HepG2 (cell line): ENCODE measurements around the gene SOAT2. TPM values are rescaled to one million over a fixed set of nuclear protein-coding genes. Genes with fewer than 3 reads are reported as not detected.

Experiments
- ARID2 ChIP-seq: sonication (generic); formaldehyde crosslinking; IDR thresholded peaks from 2 replicates; pipeline ENCODE4 v1.8.1; 2022; ENCODE audit warnings: mild to moderate bottlenecking, missing genetic modification reagents, borderline replicate concordance
- BRF2 ChIP-seq: sonication (generic); formaldehyde crosslinking; IDR thresholded peaks from 2 replicates; pipeline ENCODE4 v1.8.1; 2022; ENCODE audit warnings: mild to moderate bottlenecking, missing genetic modification reagents
- CBX1 ChIP-seq: IDR thresholded peaks from one replicate; pipeline ENCODE4 v1.6.1; 2016; ENCODE audit warnings: antibody characterized with exemption, low read depth
- HES4 ChIP-seq: sonication (generic); formaldehyde crosslinking; IDR thresholded peaks from 2 replicates; pipeline ENCODE4 v1.9.0; 2021; ENCODE audit warnings: mild to moderate bottlenecking, missing genetic modification reagents, borderline replicate concordance
- HOXA3 ChIP-seq: sonication (generic); formaldehyde crosslinking; IDR thresholded peaks from 2 replicates; pipeline ENCODE4 v1.5.0; 2020; ENCODE audit warnings: missing genetic modification reagents
- HOXA9 ChIP-seq: sonication (generic); formaldehyde crosslinking; IDR thresholded peaks from 2 replicates; pipeline ENCODE4 v1.8.1; 2022; ENCODE audit warnings: missing genetic modification reagents, mild to moderate bottlenecking, moderate library complexity, borderline replicate concordance
- IKZF1 ChIP-seq: fragments of 450-650 bp; IDR thresholded peaks from 2 replicates; pipeline ENCODE4 v1.7.1; 2016
- KAT2B ChIP-seq: fragments of 150-350 bp; IDR thresholded peaks from 2 replicates; pipeline ENCODE4 v1.6.1; 2014; ENCODE audit warnings: low read depth, low read length, borderline replicate concordance
- KAT7 ChIP-seq: IDR thresholded peaks from 2 replicates; pipeline ENCODE4 v1.6.1; 2018; ENCODE audit warnings: borderline replicate concordance, missing compliant biosample characterization
- KAT8 ChIP-seq: IDR thresholded peaks from 2 replicates; pipeline ENCODE4 v1.6.1; 2016; ENCODE audit warnings: missing genetic modification reagents, missing compliant biosample characterization
- KMT2A ChIP-seq: sonication (generic); formaldehyde crosslinking; IDR thresholded peaks from 2 replicates; pipeline ENCODE4 v1.4.0; 2020; ENCODE audit warnings: missing genetic modification reagents
- MXD3 ChIP-seq: IDR thresholded peaks from 2 replicates; pipeline ENCODE4 v1.6.1; 2016; ENCODE audit warnings: mild to moderate bottlenecking, missing biosample characterization, missing genetic modification reagents
- PHB2 ChIP-seq: fragments of 450-650 bp; IDR thresholded peaks from 2 replicates; pipeline ENCODE4 v1.6.1; 2018; ENCODE audit not compliant: partially characterized antibody
- SMAD1 ChIP-seq: sonication (generic); formaldehyde crosslinking; IDR thresholded peaks from 2 replicates; pipeline ENCODE4 v1.4.0; 2020; ENCODE audit warnings: missing genetic modification reagents, low read depth, mild to moderate bottlenecking, borderline replicate concordance
- ZFP36L1 ChIP-seq: sonication (generic); formaldehyde crosslinking; IDR thresholded peaks from 2 replicates; pipeline ENCODE4 v1.8.0; 2022; ENCODE audit warnings: mild to moderate bottlenecking, missing genetic modification reagents, moderate library complexity
- ZNF264 ChIP-seq: sonication (generic); formaldehyde crosslinking; IDR thresholded peaks from 2 replicates; pipeline ENCODE4 v1.4.0; 2020; ENCODE audit warnings: missing genetic modification reagents
- ZNF333 ChIP-seq: sonication (generic); formaldehyde crosslinking; IDR thresholded peaks from 2 replicates; pipeline ENCODE4 v1.4.0; 2020; ENCODE audit warnings: mild to moderate bottlenecking, missing genetic modification reagents, borderline replicate concordance
- ZNF557 ChIP-seq: sonication (generic); formaldehyde crosslinking; IDR thresholded peaks from 2 replicates; pipeline ENCODE4 v1.4.0; 2020; ENCODE audit warnings: missing genetic modification reagents
- ZNF570 ChIP-seq: sonication (generic); formaldehyde crosslinking; IDR thresholded peaks from 2 replicates; pipeline ENCODE4 v1.4.0; 2020; ENCODE audit warnings: mild to moderate bottlenecking, missing genetic modification reagents, borderline replicate concordance
- ZNF788 ChIP-seq: sonication (generic); formaldehyde crosslinking; IDR thresholded peaks from 2 replicates; pipeline ENCODE4 v1.5.0; 2020; ENCODE audit warnings: mild to moderate bottlenecking, missing genetic modification reagents, borderline replicate concordance
- polyA plus RNA-seq, 8 experiments: library from polyadenylated mRNA; depleted of rRNA in 3 of 8; stranded (reverse) in 7 of 8; unstranded in 1 of 8; fragments of >200 nt; fragmentation: Illumina TruSeq in 4 of 8; extraction: Trizol in 4 of 8; gene quantifications; 2 replicates each; pipeline versions ENCODE4 v1.2.1 to v1.2.3, GENCODE V29; 2011 to 2016; ENCODE audit warnings: low read depth in 4 of 8, missing spikeins in 1 of 8, mixed read lengths in 1 of 8; ENCODE audit not compliant: insufficient read depth in 1 of 8
- total RNA-seq, 5 experiments: library from RNA; depleted of rRNA; stranded (reverse); fragments of >200 nt; fragmentation: Illumina TruSeq; extraction: Trizol; gene quantifications; 2 replicates each; pipeline ENCODE4 v1.2.3, GENCODE V29; 2016; ENCODE audit warnings: low read depth in 1 of 5
- TF ChIP-seq, protein P1 (sequence below): sonication (generic); formaldehyde crosslinking; IDR thresholded peaks from 2 replicates; pipeline ENCODE4 v1.5.0; 2020; ENCODE audit warnings: mild to moderate bottlenecking, missing genetic modification reagents
- TF ChIP-seq, protein P2 (sequence below): sonication (generic); formaldehyde crosslinking; IDR thresholded peaks from 2 replicates; pipeline ENCODE4 v1.5.1; 2020; ENCODE audit warnings: missing genetic modification reagents, mild to moderate bottlenecking, borderline replicate concordance
- TF ChIP-seq, protein P3 (sequence below): sonication (generic); formaldehyde crosslinking; conservative IDR thresholded peaks from 2 replicates; pipeline ENCODE4 v1.8.1; 2023; ENCODE audit warnings: missing genetic modification reagents

SOAT2 gene
- total and polyA plus RNA-seq, 2 of the 13 experiments (the other 11 are each of a cell fraction or from before 2014, with no cell fraction given): 14.9 to 108 TPM

DNA sequence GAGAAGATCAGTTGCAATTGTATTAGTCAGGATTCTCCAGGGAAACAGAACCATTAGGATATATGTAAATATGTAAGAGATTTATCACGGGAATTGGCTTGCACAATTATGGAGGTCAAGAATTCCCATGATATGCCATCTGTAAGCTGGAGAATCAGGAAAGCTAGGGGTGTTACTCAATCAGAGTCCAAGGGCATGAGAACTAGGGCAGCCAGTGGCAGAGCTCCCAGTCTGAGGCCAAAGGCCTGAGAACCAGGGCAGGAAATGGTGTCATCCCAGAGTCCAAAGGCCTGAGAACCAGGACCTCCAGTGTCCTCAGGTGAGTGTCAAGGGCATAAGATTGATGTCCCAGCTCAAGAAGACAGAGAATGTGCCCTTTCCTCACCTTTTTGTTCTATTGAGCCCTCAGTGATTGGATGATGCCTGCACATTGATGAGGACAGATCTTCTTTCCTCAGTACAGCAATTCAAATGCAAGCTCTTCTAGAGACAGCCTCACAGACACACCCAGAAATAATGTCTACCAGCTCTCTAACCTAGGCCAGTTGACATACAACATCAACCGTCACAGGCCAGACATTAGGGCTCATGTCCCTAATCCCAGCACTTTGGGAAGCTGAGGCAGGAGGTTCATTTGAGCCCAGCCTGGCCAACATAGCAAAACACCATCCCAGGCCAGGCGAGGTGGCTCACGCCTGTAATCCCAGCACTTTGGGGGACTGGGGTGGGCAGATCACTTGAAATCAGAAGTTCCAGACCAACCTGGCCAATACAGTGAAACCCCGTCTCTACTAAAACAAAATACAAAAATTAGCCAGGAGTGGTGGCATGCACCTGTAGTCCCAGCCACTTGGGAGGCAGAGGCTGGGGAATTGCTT, 42.3 kb downstream of the SOAT2 start (continued):
- TF ChIP-seq ZNF557 (CRISPR knock-in tag) (no peak), MXD3 (CRISPR knock-in tag) (no peak), IKZF1 (no peak), BRF2 (CRISPR knock-in tag) (no peak), SMAD1 (CRISPR knock-in tag) (no peak), HOXA9 (CRISPR knock-in tag) (no peak), ZNF570 (no peak), KAT7 (CRISPR knock-in tag) (no peak), CBX1 (no peak), KAT8 (no peak), PHB2 (no peak), ZNF333 (CRISPR knock-in tag) (no peak), KAT2B (no peak), ZNF264 (CRISPR knock-in tag) (0 out of 2 replicates have a peak, but pooled peaks have one; percentile 55), HOXA3 (CRISPR knock-in tag) (peak; percentile 56; the same call in 1 of the 2 replicates), ZNF788 (CRISPR knock-in tag) (0 out of 2 replicates have a peak, but pooled peaks have one; percentile 50), HES4 (CRISPR knock-in tag) (no peak), ZFP36L1 (CRISPR knock-in tag) (no peak), KMT2A (CRISPR knock-in tag) (no peak), ARID2 (CRISPR knock-in tag) (no peak)
- TF ChIP-seq, protein P1, sequence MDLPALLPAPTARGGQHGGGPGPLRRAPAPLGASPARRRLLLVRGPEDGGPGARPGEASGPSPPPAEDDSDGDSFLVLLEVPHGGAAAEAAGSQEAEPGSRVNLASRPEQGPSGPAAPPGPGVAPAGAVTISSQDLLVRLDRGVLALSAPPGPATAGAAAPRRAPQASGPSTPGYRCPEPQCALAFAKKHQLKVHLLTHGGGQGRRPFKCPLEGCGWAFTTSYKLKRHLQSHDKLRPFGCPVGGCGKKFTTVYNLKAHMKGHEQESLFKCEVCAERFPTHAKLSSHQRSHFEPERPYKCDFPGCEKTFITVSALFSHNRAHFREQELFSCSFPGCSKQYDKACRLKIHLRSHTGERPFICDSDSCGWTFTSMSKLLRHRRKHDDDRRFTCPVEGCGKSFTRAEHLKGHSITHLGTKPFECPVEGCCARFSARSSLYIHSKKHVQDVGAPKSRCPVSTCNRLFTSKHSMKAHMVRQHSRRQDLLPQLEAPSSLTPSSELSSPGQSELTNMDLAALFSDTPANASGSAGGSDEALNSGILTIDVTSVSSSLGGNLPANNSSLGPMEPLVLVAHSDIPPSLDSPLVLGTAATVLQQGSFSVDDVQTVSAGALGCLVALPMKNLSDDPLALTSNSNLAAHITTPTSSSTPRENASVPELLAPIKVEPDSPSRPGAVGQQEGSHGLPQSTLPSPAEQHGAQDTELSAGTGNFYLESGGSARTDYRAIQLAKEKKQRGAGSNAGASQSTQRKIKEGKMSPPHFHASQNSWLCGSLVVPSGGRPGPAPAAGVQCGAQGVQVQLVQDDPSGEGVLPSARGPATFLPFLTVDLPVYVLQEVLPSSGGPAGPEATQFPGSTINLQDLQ (CRISPR knock-in tag): no peak
- TF ChIP-seq, protein P2, sequence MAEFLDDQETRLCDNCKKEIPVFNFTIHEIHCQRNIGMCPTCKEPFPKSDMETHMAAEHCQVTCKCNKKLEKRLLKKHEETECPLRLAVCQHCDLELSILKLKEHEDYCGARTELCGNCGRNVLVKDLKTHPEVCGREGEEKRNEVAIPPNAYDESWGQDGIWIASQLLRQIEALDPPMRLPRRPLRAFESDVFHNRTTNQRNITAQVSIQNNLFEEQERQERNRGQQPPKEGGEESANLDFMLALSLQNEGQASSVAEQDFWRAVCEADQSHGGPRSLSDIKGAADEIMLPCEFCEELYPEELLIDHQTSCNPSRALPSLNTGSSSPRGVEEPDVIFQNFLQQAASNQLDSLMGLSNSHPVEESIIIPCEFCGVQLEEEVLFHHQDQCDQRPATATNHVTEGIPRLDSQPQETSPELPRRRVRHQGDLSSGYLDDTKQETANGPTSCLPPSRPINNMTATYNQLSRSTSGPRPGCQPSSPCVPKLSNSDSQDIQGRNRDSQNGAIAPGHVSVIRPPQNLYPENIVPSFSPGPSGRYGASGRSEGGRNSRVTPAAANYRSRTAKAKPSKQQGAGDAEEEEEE (CRISPR knock-in tag): no peak
- TF ChIP-seq, protein P3, sequence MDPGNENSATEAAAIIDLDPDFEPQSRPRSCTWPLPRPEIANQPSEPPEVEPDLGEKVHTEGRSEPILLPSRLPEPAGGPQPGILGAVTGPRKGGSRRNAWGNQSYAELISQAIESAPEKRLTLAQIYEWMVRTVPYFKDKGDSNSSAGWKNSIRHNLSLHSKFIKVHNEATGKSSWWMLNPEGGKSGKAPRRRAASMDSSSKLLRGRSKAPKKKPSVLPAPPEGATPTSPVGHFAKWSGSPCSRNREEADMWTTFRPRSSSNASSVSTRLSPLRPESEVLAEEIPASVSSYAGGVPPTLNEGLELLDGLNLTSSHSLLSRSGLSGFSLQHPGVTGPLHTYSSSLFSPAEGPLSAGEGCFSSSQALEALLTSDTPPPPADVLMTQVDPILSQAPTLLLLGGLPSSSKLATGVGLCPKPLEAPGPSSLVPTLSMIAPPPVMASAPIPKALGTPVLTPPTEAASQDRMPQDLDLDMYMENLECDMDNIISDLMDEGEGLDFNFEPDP (CRISPR knock-in tag): no peak
